Stomach (tissue), 4 donors: ENCODE measurements around the gene AJAP1.

Source experiments
- EP300 ChIP-seq: sonication (generic); formaldehyde crosslinking; IDR thresholded peaks from one replicate; pipeline ENCODE4 v1.6.1; 2017; ENCODE audit warnings: antibody characterized with exemption
- POLR2A ChIP-seq, 4 donors: fragments of 450-650 bp; IDR thresholded peaks; one replicate each; pipeline ENCODE4 v1.6.1; 2016; ENCODE audit warnings: antibody characterized with exemption in 4 of 4, control low read depth in 2 of 4, mild to moderate bottlenecking in 1 of 4, moderate library complexity in 1 of 4
- POLR2AphosphoS5 ChIP-seq, 3 donors: sonication (generic); formaldehyde crosslinking; IDR thresholded peaks; one replicate each; pipeline ENCODE4 v1.6.1; 2016; ENCODE audit warnings: antibody characterized with exemption in 3 of 3
- TF ChIP-seq, protein P1 (sequence below), 7 experiments: fragments of 450-650 bp in 4 of 7; fragments of 200-600 bp in 3 of 7; sonication (generic) in 3 of 7; IDR thresholded peaks; one replicate each; pipeline ENCODE4 v1.5.1; 2016 to 2019; ENCODE audit warnings: antibody characterized with exemption in 7 of 7, control low read depth in 2 of 7, mild to moderate bottlenecking in 1 of 7

- TF ChIP-seq, protein P1, sequence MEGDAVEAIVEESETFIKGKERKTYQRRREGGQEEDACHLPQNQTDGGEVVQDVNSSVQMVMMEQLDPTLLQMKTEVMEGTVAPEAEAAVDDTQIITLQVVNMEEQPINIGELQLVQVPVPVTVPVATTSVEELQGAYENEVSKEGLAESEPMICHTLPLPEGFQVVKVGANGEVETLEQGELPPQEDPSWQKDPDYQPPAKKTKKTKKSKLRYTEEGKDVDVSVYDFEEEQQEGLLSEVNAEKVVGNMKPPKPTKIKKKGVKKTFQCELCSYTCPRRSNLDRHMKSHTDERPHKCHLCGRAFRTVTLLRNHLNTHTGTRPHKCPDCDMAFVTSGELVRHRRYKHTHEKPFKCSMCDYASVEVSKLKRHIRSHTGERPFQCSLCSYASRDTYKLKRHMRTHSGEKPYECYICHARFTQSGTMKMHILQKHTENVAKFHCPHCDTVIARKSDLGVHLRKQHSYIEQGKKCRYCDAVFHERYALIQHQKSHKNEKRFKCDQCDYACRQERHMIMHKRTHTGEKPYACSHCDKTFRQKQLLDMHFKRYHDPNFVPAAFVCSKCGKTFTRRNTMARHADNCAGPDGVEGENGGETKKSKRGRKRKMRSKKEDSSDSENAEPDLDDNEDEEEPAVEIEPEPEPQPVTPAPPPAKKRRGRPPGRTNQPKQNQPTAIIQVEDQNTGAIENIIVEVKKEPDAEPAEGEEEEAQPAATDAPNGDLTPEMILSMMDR (IDR thresholded peaks at IDR 0.05): no peak
- TF ChIP-seq POLR2A (IDR thresholded peaks at IDR 0.05) (no peak), POLR2AphosphoS5 (IDR thresholded peaks at IDR 0.05) (no peak), EP300 (no peak)
Observed at GRCh38 chr1:4613606-4614370, 40.6 kb upstream of the AJAP1 start.
